ENCODE results near the gene FOXA2.

- TF ChIP-seq CTCF (IDR thresholded peaks at IDR 0.05) (no peak), POLR2AphosphoS5 (IDR thresholded peaks at IDR 0.05) (no peak)
These were observed 30.0 kb downstream of the FOXA2 start for GRCh38 chr20:22554391-22554790.
